Fibroblast of lung (primary cell): ENCODE results near the gene C2orf42. TPM values are rescaled to one million over a fixed set of nuclear protein-coding genes. Genes with fewer than 3 reads are reported as not detected.

Source experiments
- DNase-seq, 2 donors: peaks; one replicate each; pipeline versions ENCODE4 v3.0.0 to v3.0.0-alpha.2; 2010; ENCODE audit warnings: low read depth in 2 of 2
- H2AFZ ChIP-seq: 2 replicates; pipeline ENCODE4 v1.5.1; 2012; ENCODE audit warnings: low read length, control low read depth, inconsistent platforms
- H3K27ac ChIP-seq: 2 replicates; pipeline ENCODE4 v1.5.1; 2011; ENCODE audit warnings: low read length, control low read depth; ENCODE audit not compliant: insufficient read depth
- H3K27me3 ChIP-seq: 2 replicates; pipeline ENCODE4 v1.5.1; 2011; ENCODE audit warnings: mild to moderate bottlenecking, low read length; ENCODE audit not compliant: control insufficient read depth, insufficient read depth
- H3K36me3 ChIP-seq: 2 replicates; pipeline ENCODE4 v1.5.1; 2011; ENCODE audit warnings: low read length; ENCODE audit not compliant: control insufficient read depth, insufficient read depth
- H3K4me1 ChIP-seq: 2 replicates; pipeline ENCODE4 v1.5.1; 2011; ENCODE audit warnings: low read length; ENCODE audit not compliant: control insufficient read depth, insufficient read depth; ENCODE audit errors: extremely low read depth
- H3K4me2 ChIP-seq: 2 replicates; pipeline ENCODE4 v1.5.1; 2011; ENCODE audit warnings: low read length, control low read depth; ENCODE audit not compliant: insufficient read depth; ENCODE audit errors: extremely low read depth
- H3K4me3 ChIP-seq, 4 experiments: fragments of 200-600 bp in 1 of 4; sonication (generic) in 1 of 4; replicated peaks in 1 of 4; 2 replicates each; pipeline ENCODE4 v1.5.1; 2011 to 2016; ENCODE audit warnings: low read length in 4 of 4, low read depth in 3 of 4, mild to moderate bottlenecking in 3 of 4, control low read depth in 2 of 4, inconsistent platforms in 1 of 4, mixed read lengths in 1 of 4; ENCODE audit not compliant: insufficient read depth in 1 of 4; ENCODE audit errors: control extremely low read depth in 1 of 4
- H3K79me2 ChIP-seq: 2 replicates; pipeline ENCODE4 v1.5.1; 2012; ENCODE audit warnings: mild to moderate bottlenecking, low read length, inconsistent platforms; ENCODE audit not compliant: control insufficient read depth, insufficient read depth
- H3K9ac ChIP-seq: 2 replicates; pipeline ENCODE4 v1.5.1; 2011; ENCODE audit warnings: mild to moderate bottlenecking, low read length, control low read depth; ENCODE audit not compliant: insufficient read depth
- H3K9me3 ChIP-seq: 2 replicates; pipeline ENCODE4 v1.5.1; 2012; ENCODE audit warnings: low read depth, low read length; ENCODE audit not compliant: control insufficient read depth, insufficient read depth
- H4K20me1 ChIP-seq: 2 replicates; pipeline ENCODE4 v1.5.1; 2011; ENCODE audit warnings: low read length; ENCODE audit not compliant: control insufficient read depth, insufficient read depth; ENCODE audit errors: extremely low read depth
- CTCF ChIP-seq, 2 donors: IDR thresholded peaks in 1 of 2; conservative IDR thresholded peaks in 1 of 2; 1 replicate in 1 of 2; 2 replicates in 1 of 2; pipeline ENCODE4 v1.5.1; 2011 to 2012; ENCODE audit warnings: low read length in 2 of 2, control low read depth in 1 of 2, inconsistent platforms in 1 of 2, low read depth in 1 of 2, mild to moderate bottlenecking in 1 of 2
- EZH2 ChIP-seq: IDR thresholded peaks from 2 replicates; pipeline ENCODE4 v1.5.1; 2012; ENCODE audit warnings: low read length, control low read depth, mild to moderate bottlenecking; ENCODE audit errors: missing control alignments
- polyA plus RNA-seq, 2 donors: library from polyadenylated mRNA; depleted of rRNA in 1 of 2; stranded (reverse) in 1 of 2; unstranded in 1 of 2; fragments of >200 nt; gene quantifications; 2 replicates each; pipeline ENCODE4 v1.2.1, GENCODE V29; 2011 to 2012; ENCODE audit warnings: missing spikeins in 1 of 2
- total RNA-seq: library from RNA; depleted of rRNA; stranded (reverse); fragments of >200 nt; gene quantifications from 2 replicates; pipeline ENCODE4 v1.2.1, GENCODE V29; 2014

Gene C2orf42
- total and polyA plus RNA-seq, 2 donors (not counting 1 experiment from before 2014, with no cell fraction given): 9.8 to 32.7 TPM

- no peaks in the 10 kb centered on the region for H3K9me3 ChIP-seq
- H3K4me3 ChIP-seq: no peak overlapping the region
- H3K4me2 ChIP-seq: no peak overlapping the region
- H2AFZ ChIP-seq: no peak overlapping the region
- H3K27ac ChIP-seq: no peak overlapping the region
- H3K36me3 ChIP-seq: peaks cover 6% of the 10 kb centered on the region
- TF ChIP-seq EZH2 (no peak), CTCF (conservative IDR thresholded peaks at IDR 0.05 in 1 of 2, IDR thresholded peaks at IDR 0.05 in 1 of 2; ENCODE audit: low read depth in 1 of 2, low read length in 2 of 2) (no peak)
- no peaks in the 10 kb centered on the region for H3K79me2 ChIP-seq
- no peaks in the 10 kb centered on the region for H3K27me3 ChIP-seq
- no peaks in the 10 kb centered on the region for H4K20me1 ChIP-seq
- no peak overlapping the region for H3K9ac ChIP-seq
- no peaks in the 10 kb centered on the region for H3K4me1 ChIP-seq
- DNase-seq: no peak
Measured at GRCh38 chr2:70214365-70214764, 23.5 kb upstream of the C2orf42 start.

- H3K4me2 ChIP-seq: no peak overlapping the region
- H3K4me3 ChIP-seq: no peak overlapping the region
- H3K9me3 ChIP-seq: no peaks in the 10 kb centered on the region
- H3K4me1 ChIP-seq: no peaks in the 10 kb centered on the region
- peaks cover 4% of the 10 kb centered on the region for H3K36me3 ChIP-seq
- DNase-seq: peak in 1 of 2 donors; percentile 18
- no peaks in the 10 kb centered on the region for H3K79me2 ChIP-seq
- TF ChIP-seq CTCF (conservative IDR thresholded peaks at IDR 0.05 in 1 of 2, IDR thresholded peaks at IDR 0.05 in 1 of 2; ENCODE audit: low read depth in 1 of 2, low read length in 2 of 2): no peak
- no peak for TF ChIP-seq EZH2
- no peaks in the 10 kb centered on the region for H4K20me1 ChIP-seq
- H3K27ac ChIP-seq: no peak overlapping the region
- no peaks in the 10 kb centered on the region for H3K27me3 ChIP-seq
- no peak overlapping the region for H3K9ac ChIP-seq
- H2AFZ ChIP-seq: no peak overlapping the region
Measured at GRCh38 chr2:70212298-70212932, 21.6 kb upstream of the C2orf42 start.

GRCh38 chr2:70211595-70211994 lies 20.8 kb upstream of the C2orf42 start:
- Histone ChIP-seq H3K79me2 (no peaks in the 10 kb centered on the region), H4K20me1 (no peaks in the 10 kb centered on the region), H3K27ac (no peak overlapping the region), H3K36me3 (peaks cover 4% of the 10 kb centered on the region), H3K4me2 (no peak overlapping the region), H3K4me3 (no peak overlapping the region), H3K4me1 (no peaks in the 10 kb centered on the region), H3K9ac (no peak overlapping the region), H3K9me3 (no peaks in the 10 kb centered on the region), H2AFZ (no peak overlapping the region), H3K27me3 (no peaks in the 10 kb centered on the region)
- TF ChIP-seq EZH2 (no peak), CTCF (conservative IDR thresholded peaks at IDR 0.05 in 1 of 2, IDR thresholded peaks at IDR 0.05 in 1 of 2; ENCODE audit: low read depth in 1 of 2, low read length in 2 of 2) (no peak)
- no peak for DNase-seq
